GM13976 (cell line): ENCODE results near the gene AGBL4.

ENCODE experiments used
- DNase-seq: peaks from one replicate; pipeline ENCODE4 v3.0.0; 2012; ENCODE audit warnings: low spot score
- in situ Hi-C: fragments of 300-500 bp; cut with MboI; formaldehyde crosslinking; loops from one replicate; pipeline ENCODE4 v1.12.0; 2022; ENCODE audit warnings: low sequenced_read_pairs, mixed read lengths, inconsistent platforms; ENCODE audit not compliant: unreplicated experiment
- TF ChIP-seq, protein P1 (sequence below): IDR thresholded peaks from 2 replicates; pipeline ENCODE4 v1.5.1; 2012; ENCODE audit warnings: borderline replicate concordance, mild to moderate bottlenecking; ENCODE audit not compliant: insufficient read depth; ENCODE audit errors: extremely low read depth, missing control alignments, control extremely low read depth

AGBL4 gene

DNA sequence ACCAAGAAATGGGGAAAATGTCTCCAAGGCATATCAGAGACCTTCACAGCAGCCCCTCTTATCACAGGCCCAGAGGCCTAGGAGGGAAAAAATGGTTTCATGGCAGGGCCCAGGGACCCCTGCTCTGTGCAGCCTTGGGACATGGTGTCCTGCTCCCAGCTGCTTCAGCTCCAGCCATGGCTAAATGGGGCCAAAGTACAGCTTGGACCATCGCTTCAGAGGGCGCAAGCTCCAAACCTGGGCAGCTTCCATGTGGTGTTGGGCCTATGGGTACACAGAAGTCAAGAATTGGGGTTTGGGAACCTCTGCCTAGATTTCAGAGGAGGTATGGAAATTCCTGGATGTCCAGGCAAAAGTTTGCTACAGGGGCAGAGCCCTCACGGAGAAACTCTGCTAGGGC is 964.7 kb downstream of the AGBL4 start:
- in situ Hi-C loops = no loop called here
- no peak for DNase-seq
- TF ChIP-seq, protein P1, sequence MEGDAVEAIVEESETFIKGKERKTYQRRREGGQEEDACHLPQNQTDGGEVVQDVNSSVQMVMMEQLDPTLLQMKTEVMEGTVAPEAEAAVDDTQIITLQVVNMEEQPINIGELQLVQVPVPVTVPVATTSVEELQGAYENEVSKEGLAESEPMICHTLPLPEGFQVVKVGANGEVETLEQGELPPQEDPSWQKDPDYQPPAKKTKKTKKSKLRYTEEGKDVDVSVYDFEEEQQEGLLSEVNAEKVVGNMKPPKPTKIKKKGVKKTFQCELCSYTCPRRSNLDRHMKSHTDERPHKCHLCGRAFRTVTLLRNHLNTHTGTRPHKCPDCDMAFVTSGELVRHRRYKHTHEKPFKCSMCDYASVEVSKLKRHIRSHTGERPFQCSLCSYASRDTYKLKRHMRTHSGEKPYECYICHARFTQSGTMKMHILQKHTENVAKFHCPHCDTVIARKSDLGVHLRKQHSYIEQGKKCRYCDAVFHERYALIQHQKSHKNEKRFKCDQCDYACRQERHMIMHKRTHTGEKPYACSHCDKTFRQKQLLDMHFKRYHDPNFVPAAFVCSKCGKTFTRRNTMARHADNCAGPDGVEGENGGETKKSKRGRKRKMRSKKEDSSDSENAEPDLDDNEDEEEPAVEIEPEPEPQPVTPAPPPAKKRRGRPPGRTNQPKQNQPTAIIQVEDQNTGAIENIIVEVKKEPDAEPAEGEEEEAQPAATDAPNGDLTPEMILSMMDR = no peak

GRCh38 chr1:49052102-49052501 is 971.7 kb downstream of the AGBL4 start:
- in situ Hi-C loops = no loop called here
- no peak for DNase-seq
- TF ChIP-seq, protein P1 = no peak

- no peak for DNase-seq
- TF ChIP-seq, protein P1 = no peak
- in situ Hi-C loops = no loop called here
Measured at GRCh38 chr1:49051647-49052046, 972.1 kb downstream of the AGBL4 start.

GRCh38 chr1:49050041-49050440 is 973.7 kb downstream of the AGBL4 start:
- no peak for DNase-seq
- TF ChIP-seq, protein P1 = no peak
- in situ Hi-C loops = no loop called here

DNA sequence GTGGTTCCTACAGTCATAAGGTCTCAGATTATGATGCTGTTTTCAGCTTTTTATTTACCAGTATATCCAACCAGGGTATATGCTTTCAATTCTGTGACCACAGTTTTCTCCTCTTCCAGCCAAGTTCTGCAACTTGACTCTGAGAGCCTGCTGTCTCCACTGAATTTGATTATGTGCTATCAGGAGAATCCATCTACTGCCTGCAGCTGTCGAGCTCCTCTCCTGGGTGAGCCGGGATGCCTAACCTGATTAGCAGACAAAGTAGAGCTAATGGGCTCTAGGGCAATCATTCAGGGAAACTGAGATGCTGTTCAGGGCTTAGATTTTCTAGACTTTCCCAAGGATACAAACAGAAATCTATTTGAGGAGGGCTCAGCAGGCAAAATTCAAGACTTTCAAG is 975.6 kb downstream of the AGBL4 start:
- TF ChIP-seq, protein P1 = no peak
- in situ Hi-C loops = no loop called here
- no peak for DNase-seq

DNA sequence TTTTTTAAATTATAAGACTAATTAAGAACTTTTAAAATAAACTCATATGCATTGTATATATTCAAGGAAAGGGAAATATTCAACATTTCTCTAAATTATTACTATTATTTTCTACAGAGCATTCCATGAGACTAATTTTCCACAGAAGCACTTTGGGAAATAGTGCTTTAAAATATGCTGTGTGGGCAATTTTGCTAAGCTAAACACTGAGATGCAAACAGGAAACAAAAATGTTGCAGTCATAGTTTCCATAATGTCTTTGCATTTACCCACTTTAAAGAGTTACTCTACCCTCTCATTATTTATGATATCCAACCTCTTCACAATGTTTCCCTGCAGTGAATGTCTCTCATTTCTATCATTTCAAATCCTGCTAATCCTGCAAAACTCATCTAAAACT is 977.4 kb downstream of the AGBL4 start:
- no peak for DNase-seq
- TF ChIP-seq, protein P1 = no peak
- in situ Hi-C loops = no loop called here

DNA sequence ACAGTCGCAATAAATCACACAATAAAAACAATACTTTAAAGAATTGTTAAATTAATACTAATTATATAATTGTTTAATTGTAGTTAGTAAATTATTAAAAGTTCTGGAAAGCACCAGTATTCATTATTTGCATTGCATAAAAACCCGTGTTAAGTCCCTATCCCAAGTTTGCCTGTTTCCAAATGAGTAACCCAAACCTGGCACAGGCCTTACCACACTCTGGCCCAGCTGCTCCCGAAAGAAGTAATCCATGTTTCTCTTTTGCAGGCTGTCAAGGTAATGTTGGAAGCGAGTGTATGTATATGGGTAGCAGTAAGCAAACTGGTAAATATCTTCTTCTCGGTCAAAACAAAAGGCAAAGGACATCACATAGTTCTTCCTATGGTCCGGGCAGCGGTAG is 978.4 kb downstream of the AGBL4 start:
- in situ Hi-C loops = no loop called here
- DNase-seq = no peak
- TF ChIP-seq, protein P1 = no peak
